A549 treated with CpdA at 1 μM for 4 hours (cell line): ENCODE measurements around the gene DCAF16. TPM values are rescaled to one million over a fixed set of nuclear protein-coding genes. Genes with fewer than 3 reads are reported as not detected.

ENCODE experiments used
- total RNA-seq: library from RNA; stranded (reverse); fragments of 200-300 nt; extraction: Qiagen RNA extraction; gene quantifications from 5 replicates; pipeline ENCODE4 v1.2.3, GENCODE V29; 2022; ENCODE audit warnings: low read depth

Gene DCAF16
- 4.4 to 8.7 TPM (median 7.4 TPM) in 5 replicates for total RNA-seq

DNA sequence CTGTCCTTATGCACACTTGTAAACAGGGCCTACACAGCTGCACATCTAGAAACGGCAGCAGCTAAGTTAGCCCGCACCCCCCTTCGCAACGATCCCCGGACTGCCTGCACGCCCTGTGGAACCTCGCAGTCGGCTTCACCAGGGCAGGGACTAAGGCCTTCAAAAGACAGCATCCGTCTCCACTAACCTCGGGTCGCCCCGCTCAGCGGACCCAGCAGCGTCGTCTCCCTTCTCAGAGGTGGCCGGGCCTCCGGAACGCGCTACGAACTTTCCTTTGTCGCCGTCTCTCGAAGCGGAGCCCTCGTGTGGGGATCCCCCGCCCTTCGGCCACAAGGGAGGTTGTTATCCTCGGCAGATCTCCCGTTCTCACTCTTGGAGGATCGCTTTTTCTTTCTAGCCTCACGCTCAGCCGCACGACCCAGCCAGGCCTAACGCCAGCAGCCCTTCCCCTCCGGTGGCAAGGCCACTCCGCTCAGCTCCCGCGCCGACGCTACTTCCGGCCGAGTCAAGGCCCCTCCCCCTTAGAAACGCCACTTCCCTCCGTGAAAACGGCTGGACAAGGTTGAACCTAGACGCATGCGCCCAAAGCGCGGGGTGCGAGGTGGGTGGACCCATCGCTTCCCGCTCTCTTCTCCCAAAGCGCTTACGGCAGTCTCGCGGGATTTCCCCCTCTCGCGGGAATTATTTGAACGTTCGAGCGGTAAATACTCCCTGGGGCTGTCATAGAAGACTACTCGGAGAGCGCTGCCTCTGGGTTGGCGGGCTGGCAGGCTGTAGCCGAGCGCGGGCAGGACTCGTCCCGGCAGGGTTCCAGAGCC lies at the start of gene DCAF16, which contains the start of gene NCAPG:
Gene DCAF16 (minus strand): TSS at position 498 of the 818 bp plus-strand sequence. CDS start 6,616 bp downstream, outside the sequence.
Gene NCAPG (plus strand): TSS at position 720 of the 818 bp plus-strand sequence. CDS start 99 bp downstream, outside the sequence.

DNA sequence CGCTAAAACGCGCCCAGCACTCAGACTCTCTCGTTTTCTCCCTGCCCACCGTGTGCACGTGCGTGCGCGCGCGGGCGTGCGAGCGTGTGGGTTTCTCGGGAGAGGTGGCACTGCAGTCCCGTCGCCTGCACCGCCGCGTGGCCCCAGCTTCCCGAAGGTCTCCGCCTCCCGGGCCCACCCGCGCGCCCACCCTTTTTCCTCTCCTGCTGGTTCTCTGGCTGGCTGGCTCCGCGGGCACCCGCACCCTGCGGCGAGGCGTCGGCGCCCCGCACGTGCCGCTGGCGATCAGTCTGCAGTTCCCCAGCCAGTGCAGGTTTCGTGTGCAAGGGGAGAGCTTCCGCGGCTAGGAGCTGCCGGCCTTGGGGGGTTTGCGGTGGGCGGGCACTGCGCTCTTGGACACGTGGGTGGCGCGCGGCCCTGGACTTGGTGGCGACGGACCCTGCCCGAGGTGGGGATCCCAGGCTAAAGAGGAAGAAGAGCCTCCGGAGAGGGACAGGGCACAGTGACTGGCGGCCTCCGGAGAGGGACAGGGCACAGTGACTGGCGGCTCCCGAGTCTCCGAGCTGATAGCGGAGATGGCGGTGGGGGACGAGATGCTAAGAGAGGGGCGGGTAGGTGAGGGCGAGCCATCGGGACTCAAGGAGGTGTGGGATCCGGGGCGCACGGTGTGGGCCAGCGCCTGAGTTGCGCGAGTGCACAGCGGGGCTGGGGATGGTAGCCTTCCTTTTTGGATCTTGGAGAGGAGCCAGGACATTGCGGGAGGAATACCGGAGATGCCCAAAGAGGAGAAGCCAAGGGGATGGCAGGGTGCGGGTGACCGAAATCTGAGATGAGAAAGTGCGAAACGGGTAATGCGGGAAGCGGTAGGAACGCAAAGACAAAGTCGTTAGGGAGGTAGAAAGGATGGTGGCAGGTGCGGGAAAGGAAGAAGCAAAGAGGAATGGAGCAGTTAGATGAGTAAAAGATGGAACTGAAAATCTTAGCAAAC lies 29.0 kb downstream of the DCAF16 start, which contains the start of gene FAM184B:
Gene FAM184B (minus strand): TSS at position 322 of the 988 bp plus-strand sequence. CDS start 322 bp downstream, outside the sequence.

Other genes with a start within 250 kb of the DCAF16 start
- gene LAP3, start 233.6 kb downstream of the DCAF16 start, total RNA-seq = 32.5 to 46.3 TPM (median 35.5 TPM) in 5 replicates
- 29.3 to 41.0 TPM (median 31.4 TPM) in 5 replicates for gene MED28, start 196.1 kb downstream of the DCAF16 start, total RNA-seq
- 0.02 to 0.06 TPM (median 0.03 TPM) in 4 of 5 replicates, not detected in the other for gene FAM184B, start 29.1 kb downstream of the DCAF16 start, total RNA-seq
- 26.5 to 30.1 TPM (median 27.9 TPM) in 5 replicates for gene NCAPG, start 222 bp upstream of the DCAF16 start, total RNA-seq
- gene LCORL, start 211.0 kb upstream of the DCAF16 start, total RNA-seq = 3.4 to 6.5 TPM (median 4.9 TPM) in 5 replicates